Dendritic cell treated with granulocyte-macrophage colony-stimulating factor and Interleukin-4, amounts not matched to agents 40 ng/mL and 50 ng/mL, for 4 days (primary cell): ENCODE measurements around the gene NFIA.

Experiments used
- H3K27ac Mint-ChIP-seq: one replicate; pipeline ENCODE4 v1.8.0; 2022; ENCODE audit warnings: mild to moderate bottlenecking, mixed read lengths
- H3K27me3 Mint-ChIP-seq: one replicate; pipeline ENCODE4 v1.8.0; 2022; ENCODE audit warnings: mild to moderate bottlenecking, mixed read lengths
- H3K36me3 Mint-ChIP-seq: one replicate; pipeline ENCODE4 v1.8.0; 2022; ENCODE audit warnings: low read depth, mixed read lengths
- H3K4me1 Mint-ChIP-seq: one replicate; pipeline ENCODE4 v1.8.0; 2022; ENCODE audit warnings: low read depth, mixed read lengths
- H3K4me3 Mint-ChIP-seq: one replicate; pipeline ENCODE4 v1.8.0; 2022; ENCODE audit warnings: mild to moderate bottlenecking, moderate library complexity, mixed read lengths
- H3K9me3 Mint-ChIP-seq: one replicate; pipeline ENCODE4 v1.8.0; 2022; ENCODE audit warnings: mixed read lengths
- intact Hi-C: fragments of 100-400 bp; cut with micrococcal nuclease; formaldehyde crosslinking; loops from one replicate; pipeline ENCODE4 v1.15.0; 2022

NFIA gene

DNA sequence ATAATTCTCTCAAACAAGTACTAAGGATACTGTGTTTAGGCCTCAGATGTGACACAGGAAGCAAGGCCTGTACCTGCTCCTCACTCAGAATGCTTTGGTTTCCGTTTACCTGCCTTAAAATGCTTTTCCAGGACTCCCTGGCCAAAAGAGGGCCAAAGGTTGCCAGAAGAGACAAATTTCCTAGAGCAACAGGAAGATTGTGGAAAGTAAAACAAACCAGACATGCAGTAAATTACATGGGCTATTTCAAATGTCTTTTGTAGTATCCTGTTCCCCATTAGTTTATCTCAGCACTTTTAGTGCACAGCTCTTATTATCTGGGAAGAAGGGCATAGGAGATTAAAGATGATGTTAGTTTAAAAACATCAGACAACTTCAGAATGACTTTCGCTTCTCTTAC is 280.0 kb downstream of the NFIA start:
- Mint-ChIP-seq H3K27ac (no peak overlapping the region), H3K4me3 (no peak overlapping the region), H3K36me3 (peaks cover 16% of the 10 kb centered on the region), H3K4me1 (no peaks in the 10 kb centered on the region), H3K9me3 (no peaks in the 10 kb centered on the region), H3K27me3 (no peaks in the 10 kb centered on the region)
- intact Hi-C loops = no loop called here

DNA sequence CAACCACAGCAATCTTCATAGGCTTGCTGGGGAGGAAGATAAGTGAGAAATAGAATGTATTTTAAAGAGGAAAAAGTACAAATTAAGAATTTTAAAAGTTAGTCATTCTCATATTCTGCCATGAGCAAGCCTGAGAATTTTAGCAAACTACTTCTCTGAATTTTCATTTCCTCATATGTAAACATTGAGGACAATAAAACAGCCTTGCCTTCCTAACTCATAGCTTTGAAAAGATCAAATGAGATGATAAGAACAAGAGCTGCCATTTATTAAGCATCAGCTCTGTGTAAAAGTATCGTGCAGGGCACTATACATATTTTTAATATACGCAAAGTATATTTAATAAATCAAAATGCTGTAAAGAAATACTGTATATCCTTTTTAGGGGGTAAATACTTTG is 286.0 kb downstream of the NFIA start:
- Mint-ChIP-seq H3K4me3 (no peak overlapping the region), H3K9me3 (no peaks in the 10 kb centered on the region), H3K27ac (no peak overlapping the region), H3K27me3 (no peaks in the 10 kb centered on the region), H3K4me1 (no peaks in the 10 kb centered on the region), H3K36me3 (no peaks in the 10 kb centered on the region)
- intact Hi-C loops = no loop called here

DNA sequence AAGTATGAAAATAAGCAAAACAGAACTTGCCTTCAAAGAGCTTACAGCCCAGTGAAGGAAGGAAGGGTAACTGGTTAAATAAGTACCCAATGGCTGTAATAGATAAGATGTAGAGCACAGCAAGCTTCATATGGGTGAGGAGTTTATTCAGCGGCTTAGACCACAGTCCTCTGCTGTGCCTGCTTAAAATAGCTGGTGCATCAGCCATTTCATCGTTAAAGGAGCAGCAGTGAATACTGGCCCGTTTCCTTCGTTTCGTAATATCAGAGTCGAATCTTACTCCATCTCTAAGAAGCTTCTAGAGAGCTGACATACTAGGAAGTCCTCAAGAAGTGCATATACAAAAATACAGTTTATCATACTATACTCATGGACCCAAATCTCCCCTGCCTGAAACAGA is 286.5 kb downstream of the NFIA start:
- intact Hi-C loops = no loop called here
- no peaks in the 10 kb centered on the region for H3K4me1 Mint-ChIP-seq
- no peaks in the 10 kb centered on the region for H3K36me3 Mint-ChIP-seq
- no peaks in the 10 kb centered on the region for H3K27me3 Mint-ChIP-seq
- H3K4me3 Mint-ChIP-seq = no peak overlapping the region
- H3K9me3 Mint-ChIP-seq = no peaks in the 10 kb centered on the region
- H3K27ac Mint-ChIP-seq = no peak overlapping the region

DNA sequence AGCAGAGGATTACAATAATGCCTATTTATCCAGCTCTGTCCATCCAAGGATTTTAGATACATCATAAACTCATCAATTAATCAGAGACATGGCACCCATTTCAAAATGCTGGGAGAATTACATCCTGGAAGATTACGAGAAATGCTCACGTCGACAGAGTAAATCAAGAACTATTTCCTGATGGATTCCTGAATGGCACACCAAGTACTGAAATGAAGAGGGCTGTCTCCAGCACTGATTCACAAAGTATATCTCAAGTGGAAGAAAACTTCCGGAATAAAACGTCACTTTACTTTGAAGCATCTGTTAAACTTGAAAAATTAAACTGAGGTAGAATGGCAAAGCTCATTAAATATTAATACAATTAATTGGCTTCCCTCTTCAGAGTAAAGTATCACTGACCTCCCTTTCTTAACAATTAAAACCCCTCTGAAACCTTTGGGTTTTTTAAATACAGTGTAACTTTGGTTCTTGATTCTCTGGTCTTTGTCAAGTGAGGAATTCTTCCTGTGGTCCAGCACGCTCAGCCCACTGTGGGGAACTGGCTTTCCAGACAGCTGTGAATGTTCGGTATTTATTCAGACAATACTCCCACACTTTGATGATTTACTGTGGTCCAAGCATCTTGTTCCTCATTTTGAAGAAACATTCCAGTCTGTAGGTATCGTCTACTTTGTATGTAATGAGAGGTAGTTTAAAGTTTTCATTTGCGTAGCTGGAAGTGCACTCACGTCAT is 288.0 kb downstream of the NFIA start:
- H3K27me3 Mint-ChIP-seq = no peaks in the 10 kb centered on the region
- H3K9me3 Mint-ChIP-seq = no peaks in the 10 kb centered on the region
- no peak overlapping the region for H3K4me3 Mint-ChIP-seq
- no peaks in the 10 kb centered on the region for H3K4me1 Mint-ChIP-seq
- H3K36me3 Mint-ChIP-seq = no peaks in the 10 kb centered on the region
- H3K27ac Mint-ChIP-seq = no peak overlapping the region
- intact Hi-C loops = no loop called here

DNA sequence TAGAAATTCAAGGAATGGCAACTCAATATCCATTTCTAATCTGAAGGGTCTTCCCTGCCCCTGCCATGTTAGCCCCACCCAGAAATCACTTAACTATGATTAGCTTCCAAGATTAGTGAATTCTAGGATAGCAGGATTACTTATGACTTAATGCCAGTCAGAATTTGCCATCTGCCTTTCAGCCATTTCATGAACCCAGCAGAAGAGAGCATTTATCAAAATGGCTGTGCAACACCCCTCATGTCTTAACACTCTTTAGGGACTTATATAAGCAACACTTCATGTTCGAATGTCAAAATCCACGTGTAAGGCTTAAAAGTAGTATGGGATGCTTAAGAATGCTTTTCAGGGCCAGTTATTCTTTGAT is 288.5 kb downstream of the NFIA start:
- no peaks in the 10 kb centered on the region for H3K4me1 Mint-ChIP-seq
- intact Hi-C loops = no loop called here
- no peak overlapping the region for H3K27ac Mint-ChIP-seq
- H3K36me3 Mint-ChIP-seq = no peaks in the 10 kb centered on the region
- no peaks in the 10 kb centered on the region for H3K27me3 Mint-ChIP-seq
- H3K9me3 Mint-ChIP-seq = no peaks in the 10 kb centered on the region
- no peak overlapping the region for H3K4me3 Mint-ChIP-seq

DNA sequence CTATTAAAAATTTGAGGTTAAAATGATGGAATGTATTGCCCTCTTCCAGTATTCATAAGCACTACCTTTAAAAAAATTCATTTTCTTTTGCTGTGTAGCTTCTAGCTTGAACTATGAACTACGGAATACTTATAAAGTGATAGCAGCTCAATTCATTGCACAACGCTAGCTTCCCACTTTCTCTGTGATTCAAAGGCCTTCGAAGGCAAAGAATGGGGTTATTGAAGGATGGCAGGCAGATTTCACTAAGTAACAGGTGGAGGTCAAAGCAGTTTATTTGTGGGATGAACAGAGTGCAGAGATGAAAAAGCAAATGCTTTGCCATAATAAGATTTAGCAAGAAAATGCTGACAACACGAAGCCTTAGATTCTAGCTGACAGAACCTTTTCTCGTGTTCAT is 290.6 kb downstream of the NFIA start:
- no peak overlapping the region for H3K4me3 Mint-ChIP-seq
- H3K27ac Mint-ChIP-seq = no peak overlapping the region
- H3K36me3 Mint-ChIP-seq = no peaks in the 10 kb centered on the region
- no peaks in the 10 kb centered on the region for H3K27me3 Mint-ChIP-seq
- intact Hi-C loops = no loop called here
- no peaks in the 10 kb centered on the region for H3K9me3 Mint-ChIP-seq
- H3K4me1 Mint-ChIP-seq = no peaks in the 10 kb centered on the region

DNA sequence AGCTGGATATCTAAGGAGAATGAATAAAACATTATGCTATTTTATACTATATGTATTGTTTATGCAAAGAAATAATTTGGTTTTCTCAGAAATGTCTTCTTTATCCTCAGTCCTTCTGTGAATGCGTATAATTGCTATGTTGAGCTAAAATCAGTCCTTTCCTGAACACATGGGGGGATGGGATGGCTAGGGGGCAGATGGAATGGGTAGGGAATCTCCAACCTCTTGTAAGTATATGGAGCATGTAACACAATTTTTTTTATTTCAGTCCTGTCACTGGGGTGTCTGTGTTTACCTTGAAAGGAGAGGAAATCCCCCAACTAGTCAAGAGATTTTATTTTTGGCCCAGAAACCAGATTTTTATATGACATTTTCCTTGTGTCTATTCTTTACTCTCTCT is 291.8 kb downstream of the NFIA start:
- H3K27ac Mint-ChIP-seq = no peak overlapping the region
- no peaks in the 10 kb centered on the region for H3K9me3 Mint-ChIP-seq
- no peaks in the 10 kb centered on the region for H3K4me1 Mint-ChIP-seq
- H3K36me3 Mint-ChIP-seq = no peaks in the 10 kb centered on the region
- H3K4me3 Mint-ChIP-seq = no peak overlapping the region
- H3K27me3 Mint-ChIP-seq = no peaks in the 10 kb centered on the region
- intact Hi-C loops = no loop called here

DNA sequence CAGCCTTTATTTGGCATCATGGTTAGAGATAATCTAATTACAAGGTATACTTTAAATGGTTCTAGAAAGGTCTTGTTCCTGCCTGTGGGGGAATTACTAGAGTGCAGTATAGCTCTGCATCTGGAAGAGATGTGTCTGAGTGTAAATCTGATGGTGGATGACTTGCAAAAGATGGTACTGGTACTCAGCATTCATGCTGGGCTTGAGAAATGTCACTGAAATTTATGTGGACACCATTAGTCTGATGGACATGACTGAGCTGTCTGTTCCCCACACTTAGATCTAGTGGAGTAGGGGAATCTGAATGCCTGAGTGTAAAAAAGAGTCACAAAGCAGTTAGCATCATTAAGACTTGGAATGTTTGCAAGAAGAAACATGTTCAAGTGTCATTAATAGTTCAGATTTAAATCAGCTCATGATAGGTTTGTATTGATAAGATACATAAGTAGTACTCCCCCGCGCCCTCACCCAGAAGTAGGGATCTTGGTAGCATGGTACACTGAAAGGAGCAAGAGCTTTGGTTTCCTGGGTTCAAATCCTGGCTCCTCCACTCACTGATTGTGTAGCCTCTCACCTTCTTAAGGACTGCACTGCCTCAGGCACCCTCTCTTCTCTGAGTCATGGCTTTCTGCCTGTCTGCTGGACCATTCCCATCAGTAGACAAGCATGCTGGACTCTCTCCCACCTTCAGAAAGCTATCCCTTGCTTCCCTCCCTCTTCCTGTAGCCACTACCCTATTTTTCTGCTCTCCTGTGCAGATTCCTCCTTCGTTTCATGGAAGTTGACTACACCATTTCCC is 292.9 kb downstream of the NFIA start:
- H3K4me1 Mint-ChIP-seq = no peaks in the 10 kb centered on the region
- H3K36me3 Mint-ChIP-seq = no peaks in the 10 kb centered on the region
- H3K9me3 Mint-ChIP-seq = no peaks in the 10 kb centered on the region
- H3K27ac Mint-ChIP-seq = no peak overlapping the region
- intact Hi-C loops = no loop called here
- no peaks in the 10 kb centered on the region for H3K27me3 Mint-ChIP-seq
- no peak overlapping the region for H3K4me3 Mint-ChIP-seq

DNA sequence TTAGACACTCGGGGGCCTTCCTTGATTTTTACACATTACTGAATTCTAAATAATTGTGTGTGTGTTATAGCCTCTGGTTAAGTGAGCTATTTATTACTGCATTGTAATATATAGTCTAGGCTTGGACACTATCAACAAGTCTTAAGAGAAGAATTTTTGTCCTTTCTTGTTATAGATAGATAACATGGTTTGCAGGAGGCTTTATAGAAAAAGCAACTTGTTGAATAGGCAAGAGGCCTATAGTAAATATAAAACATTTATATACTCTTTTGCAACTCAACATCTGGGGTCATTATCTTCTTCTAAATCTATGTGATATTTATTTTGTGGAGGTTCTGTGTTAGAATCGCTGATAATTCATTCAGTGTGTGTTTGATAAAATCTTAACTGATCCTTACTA is 293.8 kb downstream of the NFIA start:
- no peaks in the 10 kb centered on the region for H3K27me3 Mint-ChIP-seq
- no peak overlapping the region for H3K4me3 Mint-ChIP-seq
- intact Hi-C loops = no loop called here
- H3K27ac Mint-ChIP-seq = no peak overlapping the region
- H3K9me3 Mint-ChIP-seq = no peaks in the 10 kb centered on the region
- H3K4me1 Mint-ChIP-seq = no peaks in the 10 kb centered on the region
- no peaks in the 10 kb centered on the region for H3K36me3 Mint-ChIP-seq

DNA sequence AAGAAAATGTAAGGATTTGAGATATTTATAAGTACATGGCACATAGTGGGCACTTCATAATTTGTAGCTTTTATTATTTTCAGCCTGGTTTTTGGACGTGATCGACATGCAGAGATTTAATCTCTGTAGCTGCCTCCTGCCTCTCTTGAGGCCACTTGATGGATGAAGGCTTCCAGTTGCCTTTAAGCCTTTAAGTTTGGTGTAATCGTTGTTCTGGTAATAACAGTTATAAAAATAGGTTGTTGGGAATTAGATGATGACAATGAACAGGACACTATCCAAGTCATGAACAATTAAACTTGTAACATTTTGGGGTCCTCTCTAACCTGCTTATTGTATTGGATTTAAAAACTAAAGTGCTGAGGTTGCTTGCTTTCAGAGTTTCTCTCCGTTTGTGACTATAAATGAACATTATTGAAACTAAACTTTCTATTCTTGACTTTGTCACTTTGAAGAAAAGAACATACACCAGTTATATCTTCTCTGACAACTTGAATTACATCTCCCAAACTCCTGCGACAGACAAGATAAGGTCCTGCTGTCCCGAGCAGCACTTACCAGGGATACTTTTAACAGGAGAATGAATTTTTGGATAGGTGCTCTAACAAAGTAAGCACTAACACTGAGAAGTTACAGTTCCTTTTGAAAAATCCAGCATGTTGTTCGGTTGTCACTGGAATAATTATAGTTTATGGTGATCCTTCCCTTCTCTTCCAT is 295.0 kb downstream of the NFIA start:
- Mint-ChIP-seq H3K4me1 (no peaks in the 10 kb centered on the region), H3K4me3 (no peak overlapping the region)

DNA sequence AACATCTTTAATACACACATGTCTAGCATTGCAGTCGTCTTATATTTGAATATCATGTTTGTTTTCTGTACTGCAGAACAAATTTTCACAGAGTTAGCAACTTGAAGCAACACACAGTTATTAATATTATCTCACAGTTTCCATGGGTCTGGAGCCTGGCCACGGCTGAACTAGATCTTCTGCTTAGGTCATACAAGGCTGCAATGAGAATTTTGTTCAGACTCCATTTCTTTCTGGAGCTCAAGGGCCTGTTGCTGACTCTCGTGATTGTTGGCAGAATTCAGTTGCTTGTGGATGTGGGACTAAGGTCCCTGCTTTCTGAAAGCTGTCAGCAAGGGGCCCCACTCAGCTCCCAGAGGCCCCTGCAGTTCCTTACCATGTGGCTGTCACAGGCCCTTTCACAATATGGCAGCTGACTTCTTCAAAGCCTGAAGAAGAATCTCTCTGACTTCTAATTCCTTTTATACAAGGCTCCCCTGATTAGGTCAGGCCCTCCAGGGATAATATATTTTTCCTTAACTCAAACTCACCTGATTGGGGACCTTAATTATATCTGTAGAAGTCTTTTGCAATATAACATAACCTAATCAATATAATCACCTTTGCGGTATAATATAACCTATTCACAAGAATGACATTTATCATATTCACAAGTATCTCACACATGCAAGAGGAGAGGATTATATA is 296.3 kb downstream of the NFIA start:
- Mint-ChIP-seq H3K4me1 (no peaks in the 10 kb centered on the region), H3K27me3 (no peaks in the 10 kb centered on the region)
- intact Hi-C loops = no loop called here

More for the DNA sequence above, 295.0 kb downstream of the NFIA start:
- intact Hi-C loops = no loop called here
- Mint-ChIP-seq H3K36me3 (no peaks in the 10 kb centered on the region), H3K27me3 (no peaks in the 10 kb centered on the region), H3K9me3 (no peaks in the 10 kb centered on the region), H3K27ac (no peak overlapping the region)

DNA sequence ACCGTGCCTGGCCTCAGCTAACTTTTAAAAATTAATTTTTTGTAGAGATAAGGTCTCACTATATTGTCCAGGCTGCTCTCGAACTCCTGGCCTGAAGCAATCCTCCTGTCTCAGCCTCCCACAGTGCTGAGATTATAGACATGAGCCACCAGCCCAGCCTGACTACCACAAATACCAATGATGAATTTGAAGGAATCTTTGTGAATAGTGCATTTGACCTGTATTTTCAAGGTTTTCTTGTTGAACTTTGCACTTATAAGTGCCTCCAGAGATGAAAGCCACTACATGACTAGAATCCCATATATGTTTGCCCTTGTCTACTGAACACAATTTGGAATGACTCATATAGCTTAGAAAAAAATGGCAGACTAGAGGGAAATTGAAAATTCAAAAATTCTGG is 297.3 kb downstream of the NFIA start:
- H3K4me3 Mint-ChIP-seq = no peak overlapping the region
- H3K4me1 Mint-ChIP-seq = no peaks in the 10 kb centered on the region
- H3K27me3 Mint-ChIP-seq = no peaks in the 10 kb centered on the region
- no peaks in the 10 kb centered on the region for H3K9me3 Mint-ChIP-seq
- peaks cover 9% of the 10 kb centered on the region for H3K36me3 Mint-ChIP-seq
- intact Hi-C loops = no loop called here
- no peak overlapping the region for H3K27ac Mint-ChIP-seq

More for the DNA sequence above, 296.3 kb downstream of the NFIA start:
- H3K9me3 Mint-ChIP-seq = no peaks in the 10 kb centered on the region
- peaks cover 8% of the 10 kb centered on the region for H3K36me3 Mint-ChIP-seq
- no peak overlapping the region for H3K27ac Mint-ChIP-seq
- H3K4me3 Mint-ChIP-seq = no peak overlapping the region

DNA sequence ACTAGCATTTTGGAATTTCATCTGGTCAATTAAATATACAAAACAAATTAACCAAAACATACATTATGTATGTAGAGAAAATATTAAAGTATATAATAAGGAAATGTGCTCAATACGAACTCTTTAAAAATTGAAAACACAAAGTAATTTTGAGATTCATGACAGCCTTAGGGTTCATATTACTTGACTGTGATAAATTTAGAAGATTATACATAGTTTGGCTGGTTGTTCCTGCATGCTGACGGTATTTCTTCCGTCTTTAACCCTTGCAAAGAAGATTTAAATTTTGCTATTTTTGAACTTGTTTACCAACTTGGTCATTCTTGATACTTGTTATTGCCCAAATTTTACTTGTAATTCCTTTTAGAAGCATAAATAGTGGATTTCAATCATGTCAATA is 298.2 kb downstream of the NFIA start:
- H3K27ac Mint-ChIP-seq = no peak overlapping the region
- H3K4me1 Mint-ChIP-seq = no peaks in the 10 kb centered on the region

DNA sequence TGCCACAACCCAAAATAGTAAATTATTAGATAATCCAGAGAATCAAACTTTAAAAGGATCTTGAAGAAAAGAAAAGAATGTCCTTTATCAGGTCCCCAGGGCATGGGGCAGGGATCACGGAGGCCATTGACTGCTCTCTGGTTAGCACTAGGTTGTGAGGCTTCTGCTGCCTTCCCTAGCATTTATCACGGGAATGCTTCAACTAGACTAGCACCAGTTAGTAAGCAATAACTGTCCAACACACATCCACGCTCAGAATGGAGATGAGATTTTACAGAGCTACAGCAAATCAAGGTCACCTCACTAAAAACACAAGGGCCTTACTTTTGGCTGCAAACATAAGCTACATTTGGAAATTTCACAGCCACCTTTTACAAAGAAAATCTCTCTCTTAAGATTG is 304.0 kb downstream of the NFIA start:
- intact Hi-C loops = no loop called here
- Mint-ChIP-seq H3K4me3 (no peak overlapping the region), H3K9me3 (no peaks in the 10 kb centered on the region), H3K4me1 (no peaks in the 10 kb centered on the region), H3K27ac (no peak overlapping the region), H3K27me3 (no peaks in the 10 kb centered on the region), H3K36me3 (peaks cover 25% of the 10 kb centered on the region)

More for the DNA sequence above, 298.2 kb downstream of the NFIA start:
- intact Hi-C loops = no loop called here
- H3K27me3 Mint-ChIP-seq = no peaks in the 10 kb centered on the region
- H3K4me3 Mint-ChIP-seq = no peak overlapping the region
- H3K36me3 Mint-ChIP-seq = peaks cover 9% of the 10 kb centered on the region
- no peaks in the 10 kb centered on the region for H3K9me3 Mint-ChIP-seq
